Measurements from ENCODE around the gene MALSU1.

DNA sequence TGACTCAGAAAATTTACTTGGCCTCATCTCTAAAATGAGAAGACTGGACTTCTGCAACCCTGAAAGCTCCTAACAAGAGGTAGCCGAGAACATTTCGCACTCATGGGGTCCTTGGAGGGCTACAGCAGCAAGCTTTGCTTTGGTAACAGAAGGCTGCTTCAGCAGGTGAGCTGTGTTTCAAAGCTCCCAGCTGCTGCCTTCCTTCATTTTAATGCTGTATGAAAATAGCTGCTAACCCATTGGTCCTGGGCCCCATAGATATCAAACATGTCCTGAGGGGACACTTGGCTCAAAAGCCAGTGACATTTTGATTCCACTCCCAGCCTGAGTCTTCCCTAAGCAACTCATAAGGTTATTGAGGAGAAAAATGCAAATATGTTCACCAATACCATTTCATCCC is 14.3 kb upstream of the MALSU1 start:
- TF ChIP-seq, protein P1, sequence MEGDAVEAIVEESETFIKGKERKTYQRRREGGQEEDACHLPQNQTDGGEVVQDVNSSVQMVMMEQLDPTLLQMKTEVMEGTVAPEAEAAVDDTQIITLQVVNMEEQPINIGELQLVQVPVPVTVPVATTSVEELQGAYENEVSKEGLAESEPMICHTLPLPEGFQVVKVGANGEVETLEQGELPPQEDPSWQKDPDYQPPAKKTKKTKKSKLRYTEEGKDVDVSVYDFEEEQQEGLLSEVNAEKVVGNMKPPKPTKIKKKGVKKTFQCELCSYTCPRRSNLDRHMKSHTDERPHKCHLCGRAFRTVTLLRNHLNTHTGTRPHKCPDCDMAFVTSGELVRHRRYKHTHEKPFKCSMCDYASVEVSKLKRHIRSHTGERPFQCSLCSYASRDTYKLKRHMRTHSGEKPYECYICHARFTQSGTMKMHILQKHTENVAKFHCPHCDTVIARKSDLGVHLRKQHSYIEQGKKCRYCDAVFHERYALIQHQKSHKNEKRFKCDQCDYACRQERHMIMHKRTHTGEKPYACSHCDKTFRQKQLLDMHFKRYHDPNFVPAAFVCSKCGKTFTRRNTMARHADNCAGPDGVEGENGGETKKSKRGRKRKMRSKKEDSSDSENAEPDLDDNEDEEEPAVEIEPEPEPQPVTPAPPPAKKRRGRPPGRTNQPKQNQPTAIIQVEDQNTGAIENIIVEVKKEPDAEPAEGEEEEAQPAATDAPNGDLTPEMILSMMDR (IDR thresholded peaks at IDR 0.05; ENCODE audit: insufficient read depth, low read depth, low read length), result no peak
- no peak for TF ChIP-seq EZH2 (IDR thresholded peaks at IDR 0.05; ENCODE audit: insufficient read depth, low read length)
